HepG2 (cell line): ENCODE data around the gene BIN1. TPM values are rescaled to one million over a fixed set of nuclear protein-coding genes. Genes with fewer than 3 reads are reported as not detected.
A peak's percentile ranks its signal among the peaks of the same experiment; 100 is the strongest.

Source experiments
- ATAC-seq: fragments of 200-7000 bp; cut with Tn5 transposase; 3 replicates; pipeline ENCODE4 v1.9.1; 2020; ENCODE audit warnings: mild to moderate bottlenecking, moderate library complexity
- BruUV-seq: library from RNA; stranded (reverse); fragments of 400-500 nt; replicated peaks from 2 replicates; lab custom pipeline; 2021; lab: Mats Ljungman, UMichigan
- CTCF ChIA-PET: fragments of 300-600 bp; formaldehyde crosslinking; extraction: SDS; loops from one replicate; lab custom pipeline; 2021; ENCODE audit warnings: low total read pairs, inconsistent platforms, low intra/inter-chr PET ratio; lab: Yijun Ruan, JAX
- POLR2A ChIA-PET: fragments of 350-600 bp; sonication (Branson Sonifier 250); formaldehyde crosslinking; loops from one replicate; lab custom pipeline; 2020; ENCODE audit warnings: antibody characterized with exemption, inconsistent platforms; lab: Yijun Ruan, JAX
- DNase-seq: peaks from one replicate; pipeline ENCODE4 v3.0.0-alpha.2; 2015; ENCODE audit warnings: low spot score
- FAIRE-seq: peaks from 3 replicates; lab custom pipeline; 2011; peaks lifted over from hg19 to GRCh38; lab: Jason Lieb, UNC
- H2AFZ ChIP-seq: one replicate; pipeline ENCODE4 v1.6.1; 2011; ENCODE audit warnings: low read length, inconsistent platforms
- H3K27ac ChIP-seq: fragments of 300-600 bp; 3 replicates; pipeline ENCODE4 v1.8.0; 2011; ENCODE audit warnings: mixed run types, mild to moderate bottlenecking, mixed read lengths, low read length, inconsistent platforms; ENCODE audit not compliant: insufficient read depth; ENCODE audit errors: extremely low read length
- H3K27me3 ChIP-seq, 2 experiments: fragments of 200-600 bp in 1 of 2; 2 replicates in 1 of 2; 3 replicates in 1 of 2; pipeline versions ENCODE4 v1.6.0 to v1.8.0; 2011; ENCODE audit warnings: low read length in 2 of 2, mild to moderate bottlenecking in 2 of 2, moderate library complexity in 2 of 2, inconsistent platforms in 1 of 2; ENCODE audit not compliant: insufficient read depth in 2 of 2, control insufficient read depth in 1 of 2
- H3K36me3 ChIP-seq, 2 experiments: fragments of 200-600 bp in 1 of 2; replicated peaks in 1 of 2; 2 replicates in 1 of 2; 3 replicates in 1 of 2; pipeline versions ENCODE4 v1.5.1 to v1.8.0; 2011; ENCODE audit warnings: low read length in 2 of 2, inconsistent platforms in 1 of 2; ENCODE audit not compliant: insufficient read depth in 2 of 2, control insufficient read depth in 1 of 2
- H3K4me1 ChIP-seq: 2 replicates; pipeline ENCODE4 v1.5.1; 2012; ENCODE audit warnings: low read length, inconsistent platforms; ENCODE audit not compliant: insufficient read depth
- H3K4me2 ChIP-seq: 2 replicates; pipeline ENCODE4 v1.6.0; 2011; ENCODE audit warnings: low read depth, low read length, inconsistent platforms
- H3K4me3 ChIP-seq, 3 experiments: fragments of 200-600 bp in 1 of 3; sonication (generic), shearing (Covaris generic) in 1 of 3; replicated peaks in 1 of 3; 2 replicates each; pipeline ENCODE4 v1.5.1; 2011 to 2016; ENCODE audit warnings: low read length in 3 of 3, inconsistent platforms in 2 of 3, low read depth in 2 of 3, mild to moderate bottlenecking in 2 of 3, control low read depth in 1 of 3, mixed read lengths in 1 of 3; ENCODE audit not compliant: insufficient read depth in 1 of 3
- H3K79me2 ChIP-seq: one replicate; pipeline ENCODE4 v1.6.1; 2011; ENCODE audit warnings: low read length, inconsistent platforms; ENCODE audit not compliant: insufficient read depth
- H3K9ac ChIP-seq: 2 replicates; pipeline ENCODE4 v1.6.0; 2011; ENCODE audit warnings: mild to moderate bottlenecking, low read depth, low read length, inconsistent platforms; ENCODE audit not compliant: insufficient read depth
- H3K9me3 ChIP-seq: 2 replicates; pipeline ENCODE4 v1.5.1; 2012; ENCODE audit warnings: mild to moderate bottlenecking, low read length
- H4K20me1 ChIP-seq: 2 replicates; pipeline ENCODE4 v1.6.0; 2011; ENCODE audit warnings: inconsistent platforms, mild to moderate bottlenecking, low read length, moderate library complexity; ENCODE audit not compliant: insufficient read depth
- AGO1 ChIP-seq: fragments of 200-400 bp; formaldehyde crosslinking; IDR thresholded peaks from 2 replicates; pipeline ENCODE4 v1.6.1; 2017; ENCODE audit warnings: mild to moderate bottlenecking, low read depth, low read length, moderate library complexity; ENCODE audit not compliant: poor library complexity, severe bottlenecking
- GATAD2A ChIP-seq: IDR thresholded peaks from 2 replicates; pipeline ENCODE4 v1.6.1; 2016
- IRX3 ChIP-seq: sonication (generic); formaldehyde crosslinking; IDR thresholded peaks from 2 replicates; pipeline ENCODE4 v1.8.1; 2023; ENCODE audit warnings: mild to moderate bottlenecking, low read depth, missing genetic modification reagents, borderline replicate concordance
- KDM3A ChIP-seq: IDR thresholded peaks from 2 replicates; pipeline ENCODE4 v1.6.1; 2018; ENCODE audit warnings: low read depth, missing compliant biosample characterization
- KLF16 ChIP-seq, 2 experiments: sonication (generic) in 1 of 2; formaldehyde crosslinking in 1 of 2; IDR thresholded peaks; 2 replicates each; pipeline versions ENCODE4 v1.6.1 to v1.8.0; 2016 to 2023; ENCODE audit warnings: missing genetic modification reagents in 2 of 2, missing compliant biosample characterization in 1 of 2
- NFRKB ChIP-seq: fragments of 450-650 bp; IDR thresholded peaks from 2 replicates; pipeline ENCODE4 v1.6.1; 2017
- SRSF9 ChIP-seq: fragments of 200-400 bp; formaldehyde crosslinking; IDR thresholded peaks from 2 replicates; pipeline ENCODE4 v1.6.1; 2018; ENCODE audit warnings: borderline replicate concordance, mild to moderate bottlenecking, low read depth, low read length; ENCODE audit not compliant: insufficient read depth, poor library complexity, severe bottlenecking
- WGBS: methylation state at CpG from one replicate; pipeline ENCODE4 v1.1.6; 2017; ENCODE audit warnings: low lambda C conversion rate; 5-methylcytosine and 5-hydroxymethylcytosine counted together
- in situ Hi-C: cut with HindIII; loops from 2 replicates; pipeline ENCODE4 v1.10.0; 2017; ENCODE audit warnings: low pct_unique_long_range_greater_than_20kb; ENCODE audit not compliant: extremely low pct_ligation_motif_present
- intact Hi-C: fragments of 100-400 bp; cut with micrococcal nuclease; formaldehyde crosslinking; loops from one replicate; pipeline ENCODE4 v1.10.0; 2022; ENCODE audit not compliant: unreplicated experiment
- polyA plus RNA-seq, 8 experiments: library from polyadenylated mRNA; depleted of rRNA in 3 of 8; stranded (reverse) in 7 of 8; unstranded in 1 of 8; fragments of >200 nt; fragmentation: Illumina TruSeq in 4 of 8; extraction: Trizol in 4 of 8; gene quantifications; 2 replicates each; pipeline versions ENCODE4 v1.2.1 to v1.2.3, GENCODE V29; 2011 to 2016; ENCODE audit warnings: low read depth in 4 of 8, missing spikeins in 1 of 8, mixed read lengths in 1 of 8; ENCODE audit not compliant: insufficient read depth in 1 of 8
- total RNA-seq, 5 experiments: library from RNA; depleted of rRNA; stranded (reverse); fragments of >200 nt; fragmentation: Illumina TruSeq; extraction: Trizol; gene quantifications; 2 replicates each; pipeline ENCODE4 v1.2.3, GENCODE V29; 2016; ENCODE audit warnings: low read depth in 1 of 5
- TF ChIP-seq, protein P1 (sequence below): sonication (generic); formaldehyde crosslinking; IDR thresholded peaks from 2 replicates; pipeline ENCODE4 v1.4.0; 2020; ENCODE audit warnings: missing genetic modification reagents
- TF ChIP-seq, protein P2 (sequence below): sonication (generic); formaldehyde crosslinking; conservative IDR thresholded peaks from 2 replicates; pipeline ENCODE4 v1.8.0; 2022; ENCODE audit warnings: low read depth, missing genetic modification reagents
- TF ChIP-seq, protein P3 (sequence below): sonication (generic); formaldehyde crosslinking; conservative IDR thresholded peaks from 2 replicates; pipeline ENCODE4 v1.4.0; 2020; ENCODE audit warnings: mild to moderate bottlenecking, missing genetic modification reagents, moderate library complexity

Gene BIN1
- total and polyA plus RNA-seq, 2 of the 13 experiments (the other 11 are each of a cell fraction or from before 2014, with no cell fraction given): 0.93 to 1.2 TPM

DNA sequence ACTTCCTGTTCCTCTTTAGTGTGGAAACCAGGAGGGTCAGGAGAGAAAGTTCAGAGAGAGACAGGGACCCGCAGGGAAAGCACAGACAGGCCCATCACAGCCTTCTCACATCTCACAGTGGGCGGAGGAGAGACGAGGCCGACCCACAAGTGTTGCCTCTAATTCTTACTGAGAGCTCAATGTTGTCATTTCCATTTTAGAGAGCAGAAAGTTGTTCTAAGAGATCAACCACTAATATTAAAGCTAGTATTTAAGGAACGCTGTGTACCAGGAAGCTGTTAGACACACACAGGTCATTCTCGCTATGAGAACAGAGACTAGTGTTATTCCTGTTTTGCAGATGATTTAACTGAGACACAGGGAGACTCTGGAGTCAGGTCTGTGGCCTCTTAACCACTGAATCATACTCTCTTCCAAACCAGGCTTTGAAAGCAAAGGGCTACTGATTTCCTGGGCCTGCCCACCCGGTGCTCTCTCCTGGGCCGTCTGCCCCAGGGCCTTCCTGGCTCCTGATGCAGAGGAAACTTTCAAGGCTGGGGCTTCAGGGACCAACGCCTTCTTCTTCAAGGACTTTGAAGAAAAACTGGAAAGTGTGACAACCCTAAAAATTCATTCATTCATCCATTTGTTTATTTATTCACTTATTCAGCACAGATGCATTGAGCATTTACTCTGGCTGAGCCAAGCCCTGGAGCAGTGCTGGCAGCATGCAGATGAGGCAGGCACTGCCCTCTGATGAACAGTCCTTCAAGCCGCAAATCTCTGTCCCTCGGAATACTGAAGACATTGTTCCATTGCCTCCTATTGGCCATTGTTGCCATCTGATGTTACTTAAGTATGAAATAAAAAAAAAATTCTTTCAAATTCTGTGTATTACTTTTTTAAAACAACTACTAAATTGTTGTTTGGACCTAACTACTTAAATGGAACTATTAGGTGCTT lies 37.2 kb upstream of the BIN1 start:
- H3K79me2 ChIP-seq: no peaks in the 10 kb centered on the region
- H3K27ac ChIP-seq: no peak overlapping the region
- no peak overlapping the region for H3K4me2 ChIP-seq
- intact Hi-C loops: no loop called here
- in situ Hi-C loops: no loop called here
- peak; percentile 30; the same call in 2 of the 3 replicates for ATAC-seq
- ChIA-PET POLR2A (no interaction called here), CTCF (no interaction called here)
- FAIRE-seq: no peak
- no peaks in the 10 kb centered on the region for H3K9me3 ChIP-seq
- no peak for DNase-seq
- no peaks in the 10 kb centered on the region for H4K20me1 ChIP-seq
- no peak overlapping the region for H3K9ac ChIP-seq
- TF ChIP-seq KLF16 (CRISPR knock-in tag; IDR thresholded peaks at IDR 0.05) (no peak), KDM3A (CRISPR knock-in tag) (no peak), NFRKB (no peak), IRX3 (CRISPR knock-in tag) (no peak), GATAD2A (no peak), SRSF9 (no peak), AGO1 (no peak)
- TF ChIP-seq, protein P1, sequence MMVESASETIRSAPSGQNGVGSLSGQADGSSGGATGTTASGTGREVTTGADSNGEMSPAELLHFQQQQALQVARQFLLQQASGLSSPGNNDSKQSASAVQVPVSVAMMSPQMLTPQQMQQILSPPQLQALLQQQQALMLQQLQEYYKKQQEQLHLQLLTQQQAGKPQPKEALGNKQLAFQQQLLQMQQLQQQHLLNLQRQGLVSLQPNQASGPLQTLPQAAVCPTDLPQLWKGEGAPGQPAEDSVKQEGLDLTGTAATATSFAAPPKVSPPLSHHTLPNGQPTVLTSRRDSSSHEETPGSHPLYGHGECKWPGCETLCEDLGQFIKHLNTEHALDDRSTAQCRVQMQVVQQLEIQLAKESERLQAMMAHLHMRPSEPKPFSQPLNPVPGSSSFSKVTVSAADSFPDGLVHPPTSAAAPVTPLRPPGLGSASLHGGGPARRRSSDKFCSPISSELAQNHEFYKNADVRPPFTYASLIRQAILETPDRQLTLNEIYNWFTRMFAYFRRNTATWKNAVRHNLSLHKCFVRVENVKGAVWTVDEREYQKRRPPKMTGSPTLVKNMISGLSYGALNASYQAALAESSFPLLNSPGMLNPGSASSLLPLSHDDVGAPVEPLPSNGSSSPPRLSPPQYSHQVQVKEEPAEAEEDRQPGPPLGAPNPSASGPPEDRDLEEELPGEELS (CRISPR knock-in tag): no peak
- TF ChIP-seq, protein P2, sequence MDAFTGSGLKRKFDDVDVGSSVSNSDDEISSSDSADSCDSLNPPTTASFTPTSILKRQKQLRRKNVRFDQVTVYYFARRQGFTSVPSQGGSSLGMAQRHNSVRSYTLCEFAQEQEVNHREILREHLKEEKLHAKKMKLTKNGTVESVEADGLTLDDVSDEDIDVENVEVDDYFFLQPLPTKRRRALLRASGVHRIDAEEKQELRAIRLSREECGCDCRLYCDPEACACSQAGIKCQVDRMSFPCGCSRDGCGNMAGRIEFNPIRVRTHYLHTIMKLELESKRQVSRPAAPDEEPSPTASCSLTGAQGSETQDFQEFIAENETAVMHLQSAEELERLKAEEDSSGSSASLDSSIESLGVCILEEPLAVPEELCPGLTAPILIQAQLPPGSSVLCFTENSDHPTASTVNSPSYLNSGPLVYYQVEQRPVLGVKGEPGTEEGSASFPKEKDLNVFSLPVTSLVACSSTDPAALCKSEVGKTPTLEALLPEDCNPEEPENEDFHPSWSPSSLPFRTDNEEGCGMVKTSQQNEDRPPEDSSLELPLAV (CRISPR knock-in tag): no peak
- TF ChIP-seq, protein P3, sequence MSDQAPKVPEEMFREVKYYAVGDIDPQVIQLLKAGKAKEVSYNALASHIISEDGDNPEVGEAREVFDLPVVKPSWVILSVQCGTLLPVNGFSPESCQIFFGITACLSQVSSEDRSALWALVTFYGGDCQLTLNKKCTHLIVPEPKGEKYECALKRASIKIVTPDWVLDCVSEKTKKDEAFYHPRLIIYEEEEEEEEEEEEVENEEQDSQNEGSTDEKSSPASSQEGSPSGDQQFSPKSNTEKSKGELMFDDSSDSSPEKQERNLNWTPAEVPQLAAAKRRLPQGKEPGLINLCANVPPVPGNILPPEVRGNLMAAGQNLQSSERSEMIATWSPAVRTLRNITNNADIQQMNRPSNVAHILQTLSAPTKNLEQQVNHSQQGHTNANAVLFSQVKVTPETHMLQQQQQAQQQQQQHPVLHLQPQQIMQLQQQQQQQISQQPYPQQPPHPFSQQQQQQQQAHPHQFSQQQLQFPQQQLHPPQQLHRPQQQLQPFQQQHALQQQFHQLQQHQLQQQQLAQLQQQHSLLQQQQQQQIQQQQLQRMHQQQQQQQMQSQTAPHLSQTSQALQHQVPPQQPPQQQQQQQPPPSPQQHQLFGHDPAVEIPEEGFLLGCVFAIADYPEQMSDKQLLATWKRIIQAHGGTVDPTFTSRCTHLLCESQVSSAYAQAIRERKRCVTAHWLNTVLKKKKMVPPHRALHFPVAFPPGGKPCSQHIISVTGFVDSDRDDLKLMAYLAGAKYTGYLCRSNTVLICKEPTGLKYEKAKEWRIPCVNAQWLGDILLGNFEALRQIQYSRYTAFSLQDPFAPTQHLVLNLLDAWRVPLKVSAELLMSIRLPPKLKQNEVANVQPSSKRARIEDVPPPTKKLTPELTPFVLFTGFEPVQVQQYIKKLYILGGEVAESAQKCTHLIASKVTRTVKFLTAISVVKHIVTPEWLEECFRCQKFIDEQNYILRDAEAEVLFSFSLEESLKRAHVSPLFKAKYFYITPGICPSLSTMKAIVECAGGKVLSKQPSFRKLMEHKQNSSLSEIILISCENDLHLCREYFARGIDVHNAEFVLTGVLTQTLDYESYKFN (CRISPR knock-in tag): no peak
- no peak overlapping the region for H2AFZ ChIP-seq
- 32% methylated on average over 11 of the region's 11 CpGs for WGBS
- no peak overlapping the region for H3K4me3 ChIP-seq
- no peaks in the 10 kb centered on the region for H3K36me3 ChIP-seq
- BruUV-seq: no TSS peak
- H3K4me1 ChIP-seq: no peaks in the 10 kb centered on the region
- H3K27me3 ChIP-seq: peaks cover 5 to 18% of the 10 kb centered on the region in 2 experiments; a peak in 2 of 5 replicates
